Activated T-helper 1 cell treated with anti-CD3 and anti-CD28 coated beads, Interleukin-2, amount 50 U/mL, for 16 hours (primary cell): Measurements from ENCODE around the gene SLC2A9.
"Not testable (repeated sequence)": the region's sequence is repeated elsewhere in the genome, so short reads cannot be mapped to it uniquely, and the experiment has no call there.

ENCODE experiments used
- DNase-seq, 2 donors: peaks; one replicate each; pipeline ENCODE4 v3.0.0-alpha.2; 2020; ENCODE audit warnings: low read depth in 1 of 2, low spot score in 1 of 2

Gene SLC2A9

DNA sequence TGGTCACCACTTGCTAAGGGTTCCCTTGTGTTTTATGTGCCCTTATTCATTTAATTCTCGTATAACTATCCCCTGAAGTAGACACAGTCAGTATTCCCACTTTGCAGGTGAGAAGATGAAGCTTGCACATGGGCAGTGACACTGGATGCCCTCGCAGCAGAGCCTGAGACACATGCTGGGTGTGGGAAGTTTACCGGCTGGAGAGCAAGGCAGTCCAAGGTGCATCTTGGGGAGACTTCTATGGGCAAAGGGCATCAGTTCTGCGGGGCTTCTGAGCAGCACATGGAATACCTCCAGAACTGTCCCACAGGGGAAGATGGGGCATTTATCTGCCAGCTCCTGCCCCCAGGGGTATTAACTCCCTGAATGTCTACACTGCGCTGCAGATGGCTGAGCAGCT is 92.2 kb downstream of the SLC2A9 start:
- DNase-seq, result no peak

DNA sequence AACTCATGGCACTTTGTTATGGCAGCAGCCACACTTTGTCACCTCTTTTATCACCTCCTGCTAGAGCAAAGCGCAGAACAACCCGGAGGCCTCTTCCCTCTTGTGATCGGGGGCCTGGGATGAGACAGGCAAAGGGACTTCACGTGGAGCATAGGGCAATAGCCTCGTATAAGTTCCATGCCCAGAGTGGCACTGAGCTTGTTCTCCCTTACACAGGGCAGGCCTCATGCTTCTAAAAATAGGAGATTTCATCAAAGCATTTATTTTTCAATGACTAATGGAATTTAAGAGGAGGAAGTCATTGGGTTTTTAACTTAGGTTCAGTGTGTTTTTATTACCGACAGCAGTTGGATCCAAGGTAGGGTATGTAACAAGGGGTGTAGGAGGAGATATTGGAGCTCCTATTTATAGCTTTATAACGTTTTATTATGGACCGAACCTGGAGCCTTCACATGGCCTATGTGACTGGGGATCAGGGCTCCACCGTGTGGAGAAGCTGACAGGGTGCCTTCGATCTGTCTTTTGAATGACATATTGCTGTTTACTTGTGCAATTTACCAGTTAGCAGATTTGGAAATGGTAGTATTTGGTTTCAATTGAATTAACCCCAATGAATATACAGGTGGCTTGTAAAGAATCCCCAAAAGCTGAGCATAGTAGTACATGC is 93.8 kb downstream of the SLC2A9 start:
- no peak for DNase-seq

- no peak for DNase-seq
Observed at GRCh38 chr4:9926586-9926985, 94.7 kb downstream of the SLC2A9 start.

- no peak for DNase-seq
Observed at GRCh38 chr4:9925750-9926439, 95.4 kb downstream of the SLC2A9 start.

DNA sequence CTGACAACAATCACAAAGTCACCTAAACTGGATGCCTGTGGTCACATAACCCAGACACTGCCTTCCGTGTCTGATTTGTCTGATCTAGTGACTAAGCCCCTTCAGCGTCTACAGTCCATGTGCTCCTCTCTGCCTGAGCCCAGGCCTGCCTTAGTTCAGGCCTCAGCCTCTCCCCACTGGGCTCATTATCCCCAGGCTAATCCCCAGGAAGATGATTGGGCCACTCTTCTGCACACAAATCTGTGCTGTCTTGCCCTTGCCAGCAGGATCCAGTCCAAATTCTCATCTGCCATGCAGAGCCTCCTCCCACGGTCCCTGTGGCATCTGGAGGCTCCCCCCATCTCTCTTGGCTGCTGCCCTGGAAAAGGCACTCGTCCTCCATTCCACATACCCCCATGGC is 96.5 kb downstream of the SLC2A9 start:
- no peak for DNase-seq

DNA sequence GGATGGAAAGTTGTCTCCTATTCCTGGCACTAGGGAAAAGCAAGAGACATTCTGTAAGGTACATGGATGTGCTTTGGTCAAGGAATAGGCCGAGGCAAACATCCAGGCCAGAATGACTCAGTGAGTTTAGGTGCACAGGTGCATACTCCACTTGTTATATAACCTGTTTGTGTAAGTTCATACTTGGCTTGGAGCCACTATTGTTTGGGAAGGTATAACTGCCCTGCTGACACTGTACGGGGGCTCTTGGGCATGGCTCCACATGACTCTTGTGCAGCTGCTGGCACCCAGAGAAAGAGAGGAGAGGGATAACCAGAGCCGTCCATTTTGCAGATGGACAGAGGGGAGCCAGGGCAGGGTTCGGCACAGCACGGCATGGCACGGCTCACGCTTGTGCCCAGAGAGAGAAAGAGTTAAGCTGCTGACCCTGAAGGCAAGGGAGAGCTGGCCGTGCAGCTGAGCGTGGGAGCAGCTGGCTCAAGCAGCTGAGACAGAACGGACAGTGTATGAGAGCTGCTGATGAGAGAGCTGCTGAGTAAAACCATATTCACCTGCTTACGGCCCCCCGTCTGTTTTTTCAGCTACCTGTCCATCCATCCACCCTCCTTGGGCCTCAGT is 98.0 kb downstream of the SLC2A9 start:
- DNase-seq, result no peak

DNA sequence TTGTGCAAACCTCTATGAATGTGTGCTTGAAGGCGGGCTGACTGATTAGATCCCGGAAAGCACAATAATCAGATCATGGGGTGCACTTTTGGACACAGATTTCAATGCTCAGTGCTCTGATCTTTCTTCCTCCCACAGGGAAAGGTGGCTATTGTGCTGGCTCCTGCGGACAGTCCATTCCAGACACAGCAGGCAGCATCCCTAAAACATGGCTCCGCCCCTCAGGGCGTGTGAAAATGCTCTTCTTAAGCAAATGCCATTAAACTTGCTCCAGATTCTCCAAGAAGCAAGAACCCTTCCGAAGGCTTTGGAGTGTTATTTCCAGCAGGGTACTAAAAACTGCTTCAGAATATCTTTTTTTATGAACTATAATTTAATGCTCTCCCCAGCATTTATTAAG is 100.0 kb downstream of the SLC2A9 start:
- no peak for DNase-seq

- no peak for DNase-seq
Observed at GRCh38 chr4:9920029-9920428, 101.3 kb downstream of the SLC2A9 start.

DNA sequence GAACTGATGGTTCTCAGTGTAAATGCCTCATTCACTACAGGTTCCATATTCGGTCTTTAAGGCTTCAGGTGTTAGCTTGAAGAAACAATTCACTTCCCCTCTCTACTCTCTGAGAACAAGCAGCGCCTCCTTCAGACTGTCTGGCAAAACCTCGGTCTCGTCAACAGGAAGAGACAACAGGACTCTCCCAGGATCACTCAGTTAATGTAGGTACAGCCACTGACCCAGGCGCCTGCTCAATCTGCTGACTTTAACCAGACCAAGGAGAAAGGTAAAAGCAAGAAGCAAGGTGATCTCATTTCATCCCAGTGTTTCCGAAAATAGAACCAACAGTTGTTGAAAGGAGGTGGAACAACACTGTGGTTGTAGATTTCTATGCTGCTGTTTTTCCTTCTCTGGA is 102.2 kb downstream of the SLC2A9 start:
- DNase-seq, result no peak

DNA sequence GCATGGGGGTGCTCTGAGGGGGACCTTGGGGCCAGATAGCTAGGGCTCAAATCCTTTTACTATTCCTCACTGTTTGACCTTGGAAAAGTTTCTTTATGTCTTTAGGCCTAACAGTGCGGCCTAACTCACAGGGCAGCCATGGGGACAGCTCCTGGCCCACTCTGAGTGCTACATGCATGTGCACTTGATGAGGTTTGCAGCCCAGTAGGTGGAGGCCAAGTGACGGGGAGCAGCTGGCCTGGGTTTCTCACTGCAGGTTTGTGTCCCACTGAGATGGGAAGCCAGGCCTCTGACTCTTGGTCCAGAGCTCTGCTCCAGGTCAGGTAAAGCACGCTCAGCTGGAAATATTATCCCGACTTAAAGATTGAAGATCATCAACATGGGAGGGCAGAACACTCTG is 102.8 kb downstream of the SLC2A9 start:
- DNase-seq, result no peak

GRCh38 chr4:9916937-9917336 is 104.4 kb downstream of the SLC2A9 start:
- DNase-seq, result no peak

- DNase-seq, result no peak
Observed at GRCh38 chr4:9916346-9916745, 105.0 kb downstream of the SLC2A9 start.

GRCh38 chr4:9913846-9914245 is 107.5 kb downstream of the SLC2A9 start:
- DNase-seq, result no peak

GRCh38 chr4:9906996-9907395 is 114.3 kb downstream of the SLC2A9 start:
- DNase-seq, result no peak

- no peak for DNase-seq
Observed at GRCh38 chr4:9904976-9905587, 116.2 kb downstream of the SLC2A9 start.

- DNase-seq, result no peak
Observed at GRCh38 chr4:9903317-9903716, 118.0 kb downstream of the SLC2A9 start.

GRCh38 chr4:9901257-9901656 is 120.0 kb downstream of the SLC2A9 start:
- DNase-seq, result no peak

- not testable (repeated sequence) for DNase-seq
Observed at GRCh38 chr4:9900633-9901032, 120.7 kb downstream of the SLC2A9 start.

- no peak for DNase-seq
Observed at GRCh38 chr4:9899306-9900055, 121.8 kb downstream of the SLC2A9 start.

DNA sequence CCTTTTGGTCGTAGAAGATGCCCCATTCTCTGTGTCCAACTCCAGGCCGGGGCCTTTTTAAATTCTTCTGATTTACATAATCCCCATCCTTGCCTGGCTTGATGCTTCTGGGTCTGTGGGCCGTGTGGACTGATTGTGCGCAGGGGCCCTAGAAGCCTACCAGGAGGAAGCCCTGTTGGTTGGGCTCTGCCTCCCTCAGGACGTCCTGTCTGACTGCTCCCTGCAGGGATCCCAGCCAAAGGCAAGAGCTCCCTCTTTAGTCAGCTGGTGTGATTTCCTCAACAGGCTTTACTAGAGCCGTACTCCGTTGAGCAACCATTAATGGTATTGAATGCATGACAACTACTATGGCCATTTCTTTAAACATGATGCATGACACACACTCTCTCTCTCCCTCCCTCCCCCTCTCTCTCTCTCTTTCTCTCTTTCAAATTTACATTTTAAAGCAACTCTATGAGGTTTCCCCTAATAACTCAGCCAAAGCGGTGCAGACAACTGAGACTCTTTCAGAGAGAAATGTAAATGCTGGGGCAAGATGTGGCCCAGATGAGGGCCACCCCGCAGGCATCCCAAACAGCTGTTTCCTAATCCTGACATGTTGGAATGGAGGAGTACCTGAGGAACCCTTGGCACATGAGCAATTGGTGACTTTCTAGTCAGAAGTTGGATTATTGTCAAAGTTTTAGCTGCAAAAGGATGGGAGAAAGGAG is 122.5 kb downstream of the SLC2A9 start:
- DNase-seq, result no peak

GRCh38 chr4:9895333-9895705 is 126.0 kb downstream of the SLC2A9 start:
- DNase-seq, result no peak
